ENCODE results near the gene FRMD4A.

- TF ChIP-seq CTCF (IDR thresholded peaks at IDR 0.05; ENCODE audit: insufficient read depth, low read length, poor library complexity, severe bottlenecking) (no peak), EZH2phosphoT487 (conservative IDR thresholded peaks at IDR 0.05; ENCODE audit: low read length) (no peak)
Observed at GRCh38 chr10:13993169-13993568, 337.6 kb downstream of the FRMD4A start.

Data from SU-DHL-6 (cell line).